Neural cell (in vitro differentiated cells): ENCODE measurements around the gene ORC3. TPM values are rescaled to one million over a fixed set of nuclear protein-coding genes. Genes with fewer than 3 reads are reported as not detected.
"Not testable (repeated sequence)": the region's sequence is repeated elsewhere in the genome, so short reads cannot be mapped to it uniquely, and the experiment has no call there.

Experiments
- H2AFZ ChIP-seq: fragments of 200-600, 300-800 bp; sonication (generic), shearing (Covaris generic); 2 replicates; pipeline ENCODE4 v1.6.0; 2014; ENCODE audit warnings: low read depth, mild to moderate bottlenecking, antibody characterized with exemption, low read length, moderate library complexity
- H3F3A ChIP-seq: fragments of 200-600 bp; shearing (Covaris generic); 2 replicates; pipeline ENCODE4 v1.6.1; 2016; ENCODE audit warnings: mild to moderate bottlenecking, moderate library complexity, mixed read lengths, antibody characterized with exemption, low read length; ENCODE audit not compliant: insufficient read depth, poor library complexity, severe bottlenecking
- H3K27ac ChIP-seq: fragments of 200-600, 300-800 bp; sonication (generic), shearing (Covaris generic); 2 replicates; pipeline ENCODE4 v1.5.1; 2014; ENCODE audit warnings: mild to moderate bottlenecking, low read length, moderate library complexity
- H3K27me3 ChIP-seq: fragments of 300-800, 200-600 bp; sonication (generic), shearing (Covaris generic); 2 replicates; pipeline ENCODE4 v1.6.0; 2014; ENCODE audit warnings: mild to moderate bottlenecking, low read depth, low read length, moderate library complexity; ENCODE audit not compliant: insufficient read depth
- H3K36me3 ChIP-seq: fragments of 300-800, 200-600 bp; sonication (generic), shearing (Covaris generic); 2 replicates; pipeline ENCODE4 v1.5.1; 2014; ENCODE audit warnings: mild to moderate bottlenecking, antibody characterized with exemption, low read length, moderate library complexity; ENCODE audit not compliant: insufficient read depth
- H3K4me2 ChIP-seq: fragments of 300-800, 200-600 bp; sonication (generic), shearing (Covaris generic); 2 replicates; pipeline ENCODE4 v1.6.0; 2014; ENCODE audit warnings: mild to moderate bottlenecking, low read length
- H3K4me3 ChIP-seq: fragments of 300-800, 200-600 bp; sonication (generic), shearing (Covaris generic); 2 replicates; pipeline ENCODE4 v1.5.1; 2014; ENCODE audit warnings: mild to moderate bottlenecking, low read length, moderate library complexity
- H3K79me2 ChIP-seq: fragments of 200-600 bp; shearing (Covaris generic); replicated peaks from 2 replicates; pipeline ENCODE4 v1.6.0; 2014; ENCODE audit warnings: mild to moderate bottlenecking, low read length, moderate library complexity; ENCODE audit not compliant: insufficient read depth
- H3K9ac ChIP-seq: fragments of 300-800, 200-600 bp; sonication (generic), shearing (Covaris generic); 2 replicates; pipeline ENCODE4 v1.6.1; 2016; ENCODE audit warnings: mild to moderate bottlenecking, low read length, mixed read lengths
- H3K9me2 ChIP-seq: fragments of 200-600 bp; shearing (Covaris generic); 2 replicates; pipeline ENCODE4 v1.6.1; 2016; ENCODE audit warnings: mild to moderate bottlenecking, low read length, mixed read lengths; ENCODE audit not compliant: insufficient read depth
- H3K9me3 ChIP-seq: fragments of 200-600, 300-800 bp; sonication (generic), shearing (Covaris generic); 2 replicates; pipeline ENCODE4 v1.6.1; 2016; ENCODE audit warnings: mild to moderate bottlenecking, mixed run types, low read length, moderate library complexity, mixed read lengths
- H4K20me1 ChIP-seq: fragments of 200-600 bp; shearing (Covaris generic); 2 replicates; pipeline ENCODE4 v1.6.1; 2016; ENCODE audit warnings: mild to moderate bottlenecking, mixed run types; ENCODE audit not compliant: insufficient read depth
- CTCF ChIP-seq: fragments of 450-650 bp; IDR thresholded peaks from 2 replicates; pipeline ENCODE4 v1.5.1; 2014; ENCODE audit warnings: antibody characterized with exemption, mild to moderate bottlenecking, moderate library complexity; ENCODE audit not compliant: poor library complexity, severe bottlenecking
- EP300 ChIP-seq: fragments of 450-650 bp; conservative IDR thresholded peaks from 2 replicates; pipeline ENCODE4 v1.6.1; 2014; ENCODE audit warnings: antibody characterized with exemption, mild to moderate bottlenecking, moderate library complexity; ENCODE audit not compliant: poor library complexity, severe bottlenecking
- EZH2 ChIP-seq: fragments of 200-600, 300-800 bp; shearing (Covaris generic), sonication (generic); IDR thresholded peaks from 2 replicates; pipeline ENCODE4 v1.6.1; 2014; ENCODE audit warnings: antibody characterized with exemption, low read length, borderline replicate concordance, mild to moderate bottlenecking; ENCODE audit not compliant: insufficient read depth, poor library complexity, severe bottlenecking
- POLR2AphosphoS5 ChIP-seq: IDR thresholded peaks from 2 replicates; pipeline ENCODE4 v1.6.1; 2012
- REST ChIP-seq: IDR thresholded peaks from 2 replicates; pipeline ENCODE4 v1.6.1; 2012; ENCODE audit warnings: borderline replicate concordance
- SMC3 ChIP-seq: fragments of 450-650 bp; conservative IDR thresholded peaks from 2 replicates; pipeline ENCODE4 v1.6.1; 2014; ENCODE audit warnings: antibody characterized with exemption, mild to moderate bottlenecking, moderate library complexity; ENCODE audit not compliant: poor library complexity
- TAF1 ChIP-seq: IDR thresholded peaks from 2 replicates; pipeline ENCODE4 v1.6.1; 2012; ENCODE audit warnings: low read depth
- polyA plus RNA-seq: library from polyadenylated mRNA; depleted of rRNA; stranded (reverse); fragments of >200 nt; gene quantifications from 2 replicates; pipeline ENCODE4 v1.2.3, GENCODE V29; 2014

The ORC3 gene
- polyA plus RNA-seq, 1 donor from 2014 or later = 43.7 TPM

- Histone ChIP-seq H2AFZ (no peak overlapping the region), H4K20me1 (peaks cover 14% of the 10 kb centered on the region), H3K9ac (no peak overlapping the region), H3K79me2 (peaks cover 91% of the 10 kb centered on the region), H3K9me3 (no peaks in the 10 kb centered on the region), H3K36me3 (no peaks in the 10 kb centered on the region), H3F3A (no peaks in the 10 kb centered on the region), H3K4me3 (no peak overlapping the region), H3K27ac (peak overlapping the region; percentile 63), H3K9me2 (no peaks in the 10 kb centered on the region), H3K27me3 (no peaks in the 10 kb centered on the region), H3K4me2 (no peak overlapping the region)
- TF ChIP-seq EP300 (no peak), CTCF (no peak), REST (no peak), POLR2AphosphoS5 (no peak)
Observed at GRCh38 chr6:87692086-87692485, 102.2 kb downstream of the ORC3 start.

GRCh38 chr6:87696817-87697216 lies 106.9 kb downstream of the ORC3 start:
- peaks cover 13% of the 10 kb centered on the region for H4K20me1 ChIP-seq

GRCh38 chr6:87697581-87698546 lies 107.9 kb downstream of the ORC3 start:
- Histone ChIP-seq H3F3A (peaks cover 3% of the 10 kb centered on the region), H2AFZ (no peak overlapping the region), H3K27me3 (no peaks in the 10 kb centered on the region), H3K36me3 (no peaks in the 10 kb centered on the region), H3K4me2 (peak overlapping the region; percentile 77), H3K9me2 (no peaks in the 10 kb centered on the region), H3K27ac (peak overlapping the region; percentile 24), H3K9me3 (no peaks in the 10 kb centered on the region), H3K4me3 (peak overlapping the region; percentile 92), H4K20me1 (peaks cover 13% of the 10 kb centered on the region), H3K9ac (peak overlapping the region; percentile 97), H3K79me2 (peaks cover 88% of the 10 kb centered on the region)
- TF ChIP-seq REST (peak; percentile 21), EZH2 (no peak), SMC3 (peak; percentile 27), TAF1 (no peak), POLR2AphosphoS5 (peak; percentile 35)

More at GRCh38 chr6:87696817-87697216, 106.9 kb downstream of the ORC3 start:
- peaks cover 96% of the 10 kb centered on the region for H3K79me2 ChIP-seq
- not testable (repeated sequence) for H3K36me3 ChIP-seq, H3K9me2 ChIP-seq, H2AFZ ChIP-seq, H3K9ac ChIP-seq, H3F3A ChIP-seq, H3K27me3 ChIP-seq, H3K4me2 ChIP-seq, H3K9me3 ChIP-seq, H3K27ac ChIP-seq
- peak overlapping the region; percentile 92 for H3K4me3 ChIP-seq
